ENCODE measurements around the gene CLDN18.

DNA sequence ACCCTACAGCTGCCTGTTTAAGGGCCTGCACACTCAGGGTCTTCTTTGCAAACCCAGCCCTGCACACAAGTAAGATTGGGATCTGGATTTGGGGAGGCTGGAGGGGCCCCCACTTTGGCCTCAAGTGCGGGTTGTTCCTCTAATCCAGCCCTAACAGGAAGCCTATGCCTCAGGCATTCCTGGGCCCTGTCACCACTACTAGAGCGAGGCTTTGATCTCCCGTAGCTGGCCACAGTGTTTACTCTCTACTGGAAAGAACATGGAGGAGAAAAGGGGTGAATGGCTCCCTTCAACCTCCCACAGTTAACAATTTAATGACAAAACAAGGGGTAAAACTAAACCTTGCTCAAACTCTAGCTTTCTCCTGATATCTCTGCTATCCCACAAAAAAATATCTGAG lies 57.0 kb downstream of the CLDN18 start:
- TF ChIP-seq, protein P1, sequence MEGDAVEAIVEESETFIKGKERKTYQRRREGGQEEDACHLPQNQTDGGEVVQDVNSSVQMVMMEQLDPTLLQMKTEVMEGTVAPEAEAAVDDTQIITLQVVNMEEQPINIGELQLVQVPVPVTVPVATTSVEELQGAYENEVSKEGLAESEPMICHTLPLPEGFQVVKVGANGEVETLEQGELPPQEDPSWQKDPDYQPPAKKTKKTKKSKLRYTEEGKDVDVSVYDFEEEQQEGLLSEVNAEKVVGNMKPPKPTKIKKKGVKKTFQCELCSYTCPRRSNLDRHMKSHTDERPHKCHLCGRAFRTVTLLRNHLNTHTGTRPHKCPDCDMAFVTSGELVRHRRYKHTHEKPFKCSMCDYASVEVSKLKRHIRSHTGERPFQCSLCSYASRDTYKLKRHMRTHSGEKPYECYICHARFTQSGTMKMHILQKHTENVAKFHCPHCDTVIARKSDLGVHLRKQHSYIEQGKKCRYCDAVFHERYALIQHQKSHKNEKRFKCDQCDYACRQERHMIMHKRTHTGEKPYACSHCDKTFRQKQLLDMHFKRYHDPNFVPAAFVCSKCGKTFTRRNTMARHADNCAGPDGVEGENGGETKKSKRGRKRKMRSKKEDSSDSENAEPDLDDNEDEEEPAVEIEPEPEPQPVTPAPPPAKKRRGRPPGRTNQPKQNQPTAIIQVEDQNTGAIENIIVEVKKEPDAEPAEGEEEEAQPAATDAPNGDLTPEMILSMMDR (IDR thresholded peaks at IDR 0.05 in 2 of 3, conservative IDR thresholded peaks at IDR 0.05 in 1 of 3; ENCODE audit: borderline replicate concordance in 1 of 3, insufficient read depth in 1 of 3, low read depth in 2 of 3, low read length in 2 of 3) = no peak
- no peak for TF ChIP-seq POLR2A (IDR thresholded peaks at IDR 0.05; ENCODE audit: borderline replicate concordance, extremely low read depth, insufficient read depth, insufficient read length)
- TF ChIP-seq EZH2phosphoT487 (IDR thresholded peaks at IDR 0.05; ENCODE audit: borderline replicate concordance) = no peak
- no peak for TF ChIP-seq RAD21 (IDR thresholded peaks at IDR 0.05; ENCODE audit: low read depth)

Measured in HCT116 (cell line).